Measurements from ENCODE around the gene SYNDIG1L.
"Not testable (repeated sequence)": the region's sequence is repeated elsewhere in the genome, so short reads cannot be mapped to it uniquely, and the experiment has no call there.

Gene SYNDIG1L

GRCh38 chr14:74394549-74394948 is 31.5 kb downstream of the SYNDIG1L start:
- H3K4me3 ChIP-seq: no peak overlapping the region
- H3K27ac ChIP-seq: no peak overlapping the region
- TF ChIP-seq CTCF (IDR thresholded peaks at IDR 0.05): no peak
- DNase-seq (ENCODE audit: low spot score): no peak

GRCh38 chr14:74392616-74393570 is 33.1 kb downstream of the SYNDIG1L start:
- Histone ChIP-seq H3K27ac (no peak overlapping the region), H3K4me3 (no peak overlapping the region)
- TF ChIP-seq CTCF (IDR thresholded peaks at IDR 0.05): no peak
- no peak for DNase-seq (ENCODE audit: low spot score)

GRCh38 chr14:74391479-74391878 is 34.5 kb downstream of the SYNDIG1L start:
- Histone ChIP-seq H3K4me3 (no peak overlapping the region), H3K27ac (no peak overlapping the region)
- DNase-seq (ENCODE audit: low spot score): no peak
- no peak for TF ChIP-seq CTCF (IDR thresholded peaks at IDR 0.05)

GRCh38 chr14:74390505-74390904 is 35.5 kb downstream of the SYNDIG1L start:
- H3K27ac ChIP-seq; H3K4me3 ChIP-seq; DNase-seq (ENCODE audit: low spot score): not testable (repeated sequence)

- Histone ChIP-seq H3K4me3 (no peak overlapping the region), H3K27ac (no peak overlapping the region)
- no peak for DNase-seq (ENCODE audit: low spot score)
- TF ChIP-seq CTCF (IDR thresholded peaks at IDR 0.05): no peak
These were observed 36.0 kb downstream of the SYNDIG1L start for GRCh38 chr14:74389980-74390379.

- DNase-seq (ENCODE audit: low spot score): no peak
- Histone ChIP-seq H3K4me3 (no peak overlapping the region), H3K27ac (no peak overlapping the region)
- TF ChIP-seq CTCF (IDR thresholded peaks at IDR 0.05): no peak
These were observed 43.8 kb downstream of the SYNDIG1L start for GRCh38 chr14:74382231-74382630.

- H3K27ac ChIP-seq; H3K4me3 ChIP-seq; DNase-seq (ENCODE audit: low spot score): not testable (repeated sequence)
These were observed 44.4 kb downstream of the SYNDIG1L start for GRCh38 chr14:74381571-74381970.

- no peak for DNase-seq (ENCODE audit: low spot score)
- no peak for TF ChIP-seq CTCF (IDR thresholded peaks at IDR 0.05)
- no peak overlapping the region for H3K4me3 ChIP-seq
- no peak overlapping the region for H3K27ac ChIP-seq
These were observed 45.2 kb downstream of the SYNDIG1L start for GRCh38 chr14:74380845-74381244.

Data from coronary artery (tissue), 2 donors.